HG03280 (cell line): Measurements from ENCODE around the gene DZIP3.

Experiments used
- ATAC-seq: cut with Tn5 transposase; IDR thresholded peaks from one replicate; pipeline ENCODE4 v1.9.1; 2021; ENCODE audit warnings: mild to moderate bottlenecking, moderate library complexity; ENCODE audit not compliant: unreplicated experiment

DZIP3 gene, protein sequence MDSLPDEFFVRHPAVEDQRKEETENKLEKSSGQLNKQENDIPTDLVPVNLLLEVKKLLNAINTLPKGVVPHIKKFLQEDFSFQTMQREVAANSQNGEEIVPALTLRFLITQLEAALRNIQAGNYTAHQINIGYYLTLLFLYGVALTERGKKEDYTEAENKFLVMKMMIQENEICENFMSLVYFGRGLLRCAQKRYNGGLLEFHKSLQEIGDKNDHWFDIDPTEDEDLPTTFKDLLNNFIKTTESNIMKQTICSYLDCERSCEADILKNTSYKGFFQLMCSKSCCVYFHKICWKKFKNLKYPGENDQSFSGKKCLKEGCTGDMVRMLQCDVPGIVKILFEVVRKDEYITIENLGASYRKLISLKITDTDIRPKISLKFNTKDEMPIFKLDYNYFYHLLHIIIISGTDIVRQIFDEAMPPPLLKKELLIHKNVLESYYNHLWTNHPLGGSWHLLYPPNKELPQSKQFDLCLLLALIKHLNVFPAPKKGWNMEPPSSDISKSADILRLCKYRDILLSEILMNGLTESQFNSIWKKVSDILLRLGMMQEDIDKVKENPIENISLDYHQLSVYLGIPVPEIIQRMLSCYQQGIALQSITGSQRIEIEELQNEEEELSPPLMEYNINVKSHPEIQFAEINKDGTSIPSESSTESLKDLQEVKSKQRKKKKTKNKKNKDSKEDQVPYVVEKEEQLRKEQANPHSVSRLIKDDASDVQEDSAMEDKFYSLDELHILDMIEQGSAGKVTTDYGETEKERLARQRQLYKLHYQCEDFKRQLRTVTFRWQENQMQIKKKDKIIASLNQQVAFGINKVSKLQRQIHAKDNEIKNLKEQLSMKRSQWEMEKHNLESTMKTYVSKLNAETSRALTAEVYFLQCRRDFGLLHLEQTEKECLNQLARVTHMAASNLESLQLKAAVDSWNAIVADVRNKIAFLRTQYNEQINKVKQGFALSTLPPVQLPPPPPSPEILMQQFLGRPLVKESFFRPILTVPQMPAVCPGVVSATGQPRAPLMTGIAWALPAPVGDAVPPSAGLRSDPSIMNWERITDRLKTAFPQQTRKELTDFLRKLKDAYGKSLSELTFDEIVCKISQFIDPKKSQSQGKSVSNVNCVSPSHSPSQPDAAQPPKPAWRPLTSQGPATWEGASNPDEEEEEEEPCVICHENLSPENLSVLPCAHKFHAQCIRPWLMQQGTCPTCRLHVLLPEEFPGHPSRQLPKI

DNA sequence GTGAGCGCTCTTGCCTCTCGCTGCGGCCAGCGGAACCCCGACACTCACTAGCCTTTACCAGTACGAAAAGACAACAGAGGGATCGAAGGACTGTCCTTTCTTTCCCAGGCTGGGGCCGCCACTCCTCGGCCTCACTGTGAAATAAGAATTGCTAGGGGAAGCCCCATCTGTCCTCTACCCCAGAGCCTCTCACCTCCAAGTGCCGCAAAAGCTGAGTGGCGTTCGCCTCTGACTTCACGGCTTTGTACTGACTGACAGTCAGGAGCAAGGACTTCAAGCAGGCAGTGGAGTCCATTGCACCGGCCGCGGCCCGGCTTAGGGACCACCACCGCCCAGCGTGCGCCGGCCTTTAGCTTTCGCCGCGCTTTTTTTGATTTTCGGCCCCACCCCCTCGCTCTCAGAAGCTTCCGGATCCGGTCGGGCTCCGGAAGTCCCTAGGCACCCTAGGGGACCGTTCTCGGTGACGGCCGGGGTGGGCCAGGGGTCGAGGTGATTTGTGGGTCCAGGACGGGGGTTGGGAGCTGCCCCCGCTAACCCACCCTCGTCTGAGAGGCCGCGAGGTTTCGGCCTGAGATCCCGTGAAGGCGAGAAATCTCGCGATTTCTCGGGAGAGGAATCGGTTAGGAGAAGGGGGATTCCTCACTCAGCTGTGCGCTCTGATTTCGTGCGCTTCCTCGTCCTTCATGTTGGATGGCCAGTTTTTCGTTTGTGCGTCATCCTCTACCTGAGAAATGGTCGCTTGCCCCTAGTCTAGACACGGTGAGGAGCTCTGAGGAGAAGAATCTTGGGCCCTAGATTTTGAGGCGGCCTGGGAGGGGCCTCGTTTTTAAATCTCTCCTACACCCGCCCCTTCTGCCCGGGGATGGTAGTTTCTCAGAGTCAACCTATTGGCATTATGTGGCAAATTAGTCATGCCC lies at the start of gene DZIP3, which contains the start of gene CIP2A:
Gene DZIP3 (plus strand): TSS at position 642 of the 917 bp plus-strand sequence. CDS start 15,685 bp downstream, outside the sequence.
Gene CIP2A (minus strand): TSS at position 358 of the 917 bp plus-strand sequence. CDS start 63 bp downstream, at position 295.
- peak; percentile 95 for ATAC-seq

DNA sequence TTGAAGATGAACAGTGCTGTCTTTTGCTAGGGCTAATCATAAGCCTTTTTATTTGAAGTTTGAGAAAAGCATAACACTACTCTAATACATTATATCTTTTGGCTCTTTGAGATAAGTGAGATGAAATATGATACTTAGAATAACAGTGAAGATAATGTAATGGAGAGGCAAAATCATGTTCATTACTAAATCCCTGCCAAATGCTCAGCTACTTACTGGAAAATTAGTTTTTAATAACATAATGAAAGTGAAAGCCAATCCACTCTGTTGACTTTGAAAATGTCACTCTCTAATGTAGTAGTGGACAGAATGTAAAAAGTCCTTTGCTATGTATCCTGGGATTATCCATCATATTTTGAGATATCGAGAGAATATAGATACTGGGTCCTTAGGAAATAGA lies 43.3 kb upstream of the DZIP3 start:
- ATAC-seq: peak; percentile 46

DNA sequence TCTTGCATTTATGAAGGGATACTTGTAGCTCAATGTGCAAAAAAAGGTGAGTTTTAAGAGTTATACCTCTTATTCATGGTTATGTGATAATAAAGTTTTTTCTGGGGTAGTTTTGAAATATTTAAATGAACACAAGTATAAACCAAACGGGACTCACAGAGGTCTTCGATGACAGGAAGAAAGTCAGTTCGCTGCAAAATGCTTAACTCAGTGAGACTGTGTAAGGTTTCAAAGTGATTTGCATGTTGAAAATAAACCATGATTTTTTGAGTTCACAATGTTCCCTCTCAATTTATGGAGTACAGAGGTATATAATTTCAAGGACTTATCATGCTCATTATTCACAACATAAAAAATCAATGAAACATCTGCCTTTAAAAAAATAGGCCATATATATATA lies 42.8 kb upstream of the DZIP3 start:
- ATAC-seq: peak; percentile 67

DNA sequence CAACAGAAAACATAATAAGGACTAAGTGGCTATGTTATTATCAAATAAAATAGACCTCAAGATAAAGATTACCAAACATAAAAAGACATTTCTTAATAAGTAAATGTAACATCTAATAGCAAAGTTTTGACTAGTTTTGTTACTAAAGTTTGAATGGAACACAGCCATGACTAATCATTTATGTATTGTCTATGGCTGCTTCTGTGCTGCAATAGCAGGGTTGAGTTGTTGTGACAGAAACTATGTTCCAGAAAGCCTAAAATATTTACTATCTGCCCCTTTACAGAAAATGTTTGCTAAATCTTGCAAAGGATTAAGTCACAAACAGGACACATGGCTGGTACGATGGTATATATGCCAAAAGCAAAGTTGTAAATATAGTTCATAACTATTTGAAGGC lies 41.2 kb upstream of the DZIP3 start:
- no peak for ATAC-seq

DNA sequence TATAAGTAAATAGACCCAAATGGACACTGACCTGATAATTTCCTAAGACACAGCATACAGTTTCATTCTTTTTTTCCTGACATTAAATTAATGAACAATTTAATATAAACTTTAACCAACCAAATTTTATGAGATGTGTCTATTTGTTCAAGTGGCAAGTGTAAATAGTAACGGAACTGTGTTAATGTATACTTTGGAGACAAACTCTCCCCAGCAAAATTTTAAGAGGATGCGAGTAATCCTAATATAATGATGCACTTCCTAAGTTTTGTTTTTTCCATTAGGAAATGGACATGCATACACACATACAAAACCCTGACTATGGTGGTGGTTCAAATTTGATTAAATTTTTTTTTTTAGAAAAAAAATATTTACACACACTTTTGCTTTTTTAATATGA lies 40.6 kb upstream of the DZIP3 start:
- no peak for ATAC-seq

DNA sequence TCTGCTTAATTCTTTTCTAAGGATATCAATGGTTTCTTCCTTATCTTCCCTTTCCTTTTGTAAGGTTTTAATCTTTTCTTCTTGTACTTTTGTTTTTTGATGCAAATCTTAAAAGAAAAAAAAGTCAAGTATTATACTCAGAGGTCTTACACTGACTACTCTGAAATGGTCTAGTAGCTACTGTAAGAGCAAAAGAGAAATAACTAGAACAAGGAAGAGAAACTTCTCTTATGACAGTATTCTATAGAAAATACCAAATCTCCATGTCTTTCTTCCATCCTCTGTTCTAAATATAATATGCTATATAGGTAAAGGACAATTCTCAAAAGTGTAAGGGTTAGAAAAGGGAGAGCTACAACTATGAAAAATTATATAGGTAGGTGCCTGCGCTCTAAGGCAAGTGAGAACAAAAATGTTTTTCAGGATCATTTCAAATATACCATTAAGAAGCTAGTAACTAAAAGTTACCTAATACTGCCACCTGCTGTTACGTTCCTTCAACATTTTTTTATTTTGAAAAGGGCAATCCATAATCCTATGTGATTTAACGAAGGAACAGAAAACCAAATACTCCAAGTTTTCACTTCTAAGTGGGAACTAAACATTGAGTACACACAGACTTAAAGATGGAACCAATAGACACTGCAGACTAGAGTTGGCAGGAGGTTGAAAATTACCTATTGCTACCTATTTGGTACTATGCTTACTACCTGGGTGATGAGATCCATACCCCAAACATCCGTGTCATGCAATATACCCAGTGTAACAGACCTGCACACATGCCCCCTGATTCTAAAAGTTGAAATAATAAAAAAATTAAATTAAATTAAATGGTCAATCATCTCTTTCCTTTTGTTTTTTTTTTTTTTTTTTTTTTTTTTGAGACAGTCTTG lies 37.0 kb upstream of the DZIP3 start:
- ATAC-seq: no peak

DNA sequence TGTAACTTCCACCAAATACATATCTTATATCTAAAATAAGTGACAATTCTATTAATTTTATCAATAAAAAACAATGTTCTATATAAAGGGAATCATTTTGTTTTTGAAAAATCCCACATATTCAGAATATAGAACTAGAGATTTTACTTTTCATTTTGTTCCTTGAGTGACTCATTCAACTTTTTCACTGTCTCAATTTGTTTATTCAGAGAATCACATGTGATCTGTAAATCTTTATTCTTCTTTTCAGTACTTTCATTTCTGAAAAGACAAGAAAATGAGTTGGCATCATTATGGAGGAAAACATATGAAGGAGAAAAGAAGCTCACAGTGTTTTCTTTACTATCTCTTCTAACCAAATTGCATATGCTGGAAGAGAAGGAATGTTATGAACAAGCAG lies 35.3 kb upstream of the DZIP3 start:
- no peak for ATAC-seq

DNA sequence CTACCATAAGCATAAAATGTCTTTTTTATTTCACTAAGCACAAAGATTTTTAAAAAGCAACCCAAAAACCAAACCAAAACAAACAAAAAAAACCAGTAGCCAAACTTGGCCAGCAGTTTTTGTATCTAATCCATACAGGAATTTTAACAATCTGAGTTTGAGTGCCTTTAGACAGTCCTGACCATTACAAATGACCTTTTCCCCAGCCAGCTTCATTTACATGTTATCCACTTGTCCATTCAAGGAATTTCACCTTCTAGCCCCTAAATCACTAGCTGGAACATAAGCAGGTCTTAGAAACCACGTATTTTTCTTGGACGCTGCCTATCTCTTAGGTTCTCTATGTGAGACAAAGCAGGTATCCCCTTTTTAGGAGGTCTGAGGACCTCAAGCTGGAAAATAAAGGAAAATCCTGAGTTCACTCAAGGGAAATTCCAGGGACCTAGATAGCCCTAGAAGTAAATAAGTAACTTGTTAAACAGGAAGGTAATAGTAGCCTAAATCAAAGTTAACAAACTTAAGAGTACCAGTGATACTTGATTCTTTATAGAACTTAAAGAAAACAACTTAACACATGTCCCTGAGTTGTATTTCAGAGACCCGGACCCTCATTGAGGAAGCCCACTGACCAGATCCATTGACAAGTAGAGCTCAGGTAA lies 34.5 kb upstream of the DZIP3 start:
- ATAC-seq: no peak

DNA sequence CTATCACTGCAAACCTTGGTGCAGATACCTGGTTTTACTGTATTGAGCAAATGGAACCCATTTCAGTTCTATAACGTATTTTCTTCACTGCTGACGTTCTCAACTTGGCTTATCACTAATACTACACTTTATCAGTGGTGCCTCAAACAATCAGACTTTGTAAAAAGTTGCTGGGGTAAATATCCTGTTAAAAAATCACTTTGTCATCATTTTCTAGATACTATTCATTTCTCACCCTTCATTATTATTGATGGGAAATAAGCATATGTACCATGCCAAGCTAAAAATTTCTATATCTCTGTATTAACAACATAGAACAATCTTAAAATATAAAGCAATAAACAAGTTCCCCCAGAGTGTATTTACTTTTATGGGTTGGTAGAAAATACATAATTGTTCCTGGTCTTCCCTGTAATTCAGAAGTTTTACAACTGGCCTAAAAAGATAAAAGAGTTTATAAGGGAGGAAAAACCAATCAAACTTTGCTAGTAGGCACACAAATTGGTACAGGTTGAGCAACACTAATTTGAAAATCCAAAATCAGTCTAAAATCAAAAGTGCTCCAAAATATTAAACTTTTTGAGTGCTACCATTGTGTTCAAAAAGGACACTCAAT lies 33.4 kb upstream of the DZIP3 start:
- ATAC-seq: no peak

DNA sequence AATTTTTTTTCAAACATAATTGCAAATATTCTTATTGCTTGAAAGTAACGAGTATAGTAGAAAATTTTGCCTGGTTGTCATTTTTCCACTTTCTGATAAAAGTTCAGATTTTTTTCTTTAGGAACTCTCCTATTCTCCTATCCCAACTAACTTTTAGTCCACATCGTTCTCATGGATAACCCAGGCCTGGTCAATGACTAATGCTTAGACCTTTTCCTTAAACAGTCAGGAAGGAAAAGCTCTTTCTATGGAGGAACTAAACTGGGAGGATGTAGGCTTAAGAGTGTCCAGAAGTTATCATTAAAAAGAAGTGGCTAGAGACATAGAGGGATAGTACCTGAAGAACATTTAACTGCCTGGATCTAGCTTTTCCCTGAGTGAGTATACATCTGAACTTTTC lies 27.0 kb upstream of the DZIP3 start:
- ATAC-seq: no peak

DNA sequence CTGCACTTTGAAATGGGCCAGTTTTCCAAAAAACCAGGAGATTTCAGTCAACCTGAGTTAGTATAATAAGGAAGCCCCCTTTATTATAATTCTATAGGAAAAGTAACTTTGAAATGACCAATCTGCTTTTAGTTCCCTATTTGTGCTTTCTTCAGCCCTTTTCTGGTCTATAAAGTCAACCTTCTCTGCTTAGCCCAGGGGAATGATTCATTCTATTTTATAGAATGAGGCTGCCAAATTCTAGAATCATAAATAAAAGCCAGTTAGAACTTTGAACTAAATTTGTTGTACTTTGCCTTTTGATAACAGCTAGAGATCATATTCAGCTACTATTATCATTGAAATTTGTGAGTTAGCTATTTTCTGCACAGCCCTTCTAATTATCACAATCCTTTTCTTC lies 25.0 kb upstream of the DZIP3 start:
- no peak for ATAC-seq

DNA sequence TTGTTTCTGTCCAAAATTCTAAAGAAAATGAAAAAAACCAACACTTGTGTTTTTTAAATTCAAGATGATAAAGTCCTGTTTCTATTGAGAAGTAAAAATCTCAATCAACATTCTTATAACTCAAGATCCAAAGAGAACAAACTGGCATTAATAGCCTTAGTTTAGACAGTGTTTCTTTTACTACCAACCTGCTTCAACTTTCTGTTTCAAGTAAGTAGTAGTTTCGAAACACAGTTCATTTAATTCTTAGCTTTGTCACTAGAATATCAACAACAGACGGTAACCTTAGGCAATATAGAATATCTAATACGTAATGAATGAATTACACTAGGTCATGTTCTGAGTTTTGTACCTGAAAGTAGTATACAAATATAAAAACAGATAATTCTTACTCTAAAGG lies 24.0 kb upstream of the DZIP3 start:
- no peak for ATAC-seq

DNA sequence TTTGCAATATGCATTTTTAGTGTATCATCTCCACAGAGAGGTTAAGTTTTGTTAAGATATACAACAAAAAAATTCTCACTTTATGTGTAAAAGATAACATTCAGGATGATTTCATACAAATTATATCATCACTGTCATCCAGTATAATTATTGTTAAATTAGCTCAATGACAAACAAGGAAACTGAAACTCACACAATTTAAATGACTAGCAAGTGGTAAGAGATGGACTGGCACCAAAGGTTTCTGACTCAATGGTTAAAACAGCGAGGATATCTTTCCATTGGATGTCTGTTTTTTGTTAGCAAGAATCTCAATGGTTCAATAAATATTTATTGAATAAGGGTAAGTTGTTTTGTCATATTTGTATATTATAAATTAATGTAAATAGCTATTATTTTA lies 22.9 kb upstream of the DZIP3 start:
- no peak for ATAC-seq

DNA sequence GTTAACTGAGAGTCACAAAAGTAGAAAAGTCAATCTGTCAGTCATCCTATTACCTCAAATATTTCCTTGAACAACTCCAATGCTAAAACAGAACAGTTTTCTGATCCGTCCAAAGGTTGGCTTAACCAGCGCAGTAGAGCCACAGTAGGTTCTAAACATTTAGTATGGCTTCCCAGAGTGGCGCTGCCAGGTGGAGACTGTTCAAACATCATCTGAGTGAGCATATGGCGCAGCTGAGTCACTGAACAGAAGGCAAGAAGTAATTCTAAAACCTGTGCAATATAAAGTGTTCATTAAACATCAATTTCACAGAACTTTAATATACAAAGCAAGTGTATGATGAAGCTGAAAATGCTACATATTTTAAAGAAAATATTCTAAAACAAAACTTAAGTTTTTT lies 20.2 kb upstream of the DZIP3 start:
- ATAC-seq: no peak

DNA sequence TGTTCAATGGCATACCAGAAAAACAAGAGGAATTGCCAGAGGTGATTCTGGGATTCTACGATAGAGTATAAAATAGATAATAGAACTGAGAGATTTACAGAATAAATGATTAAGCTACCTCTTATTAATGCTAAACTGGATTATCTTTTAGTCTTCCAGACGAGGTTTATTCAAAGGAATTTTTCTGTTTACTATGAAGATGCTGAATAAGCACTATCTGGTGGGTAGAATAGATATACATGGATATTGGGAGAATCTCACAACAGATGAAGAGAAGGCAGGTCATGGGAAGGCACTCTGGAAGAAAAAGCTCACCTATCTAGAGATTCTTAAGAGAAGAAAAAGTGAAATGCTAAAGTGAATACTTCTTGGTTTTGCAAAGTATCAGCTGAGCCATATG lies 11.5 kb upstream of the DZIP3 start:
- no peak for ATAC-seq

DNA sequence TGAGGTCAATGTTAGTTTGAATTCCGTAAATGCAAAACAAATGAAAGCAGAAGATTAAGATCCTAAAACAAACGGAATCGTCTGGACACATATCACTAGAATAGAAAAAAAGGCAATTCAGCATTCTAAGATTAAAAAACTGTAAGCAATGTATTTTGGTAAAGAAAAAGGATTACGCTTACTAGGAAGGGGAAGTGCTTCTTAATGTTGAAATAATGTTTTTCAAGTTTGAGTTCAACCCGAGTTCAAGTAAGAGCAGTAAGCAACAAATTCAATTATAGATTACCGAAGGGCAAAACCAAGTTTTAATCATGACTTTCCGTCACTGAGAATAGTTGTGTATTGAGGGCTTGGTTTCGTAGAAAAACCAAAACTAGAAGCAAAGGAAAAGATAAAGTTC lies 921 bp upstream of the DZIP3 start:
- no peak for ATAC-seq

DNA sequence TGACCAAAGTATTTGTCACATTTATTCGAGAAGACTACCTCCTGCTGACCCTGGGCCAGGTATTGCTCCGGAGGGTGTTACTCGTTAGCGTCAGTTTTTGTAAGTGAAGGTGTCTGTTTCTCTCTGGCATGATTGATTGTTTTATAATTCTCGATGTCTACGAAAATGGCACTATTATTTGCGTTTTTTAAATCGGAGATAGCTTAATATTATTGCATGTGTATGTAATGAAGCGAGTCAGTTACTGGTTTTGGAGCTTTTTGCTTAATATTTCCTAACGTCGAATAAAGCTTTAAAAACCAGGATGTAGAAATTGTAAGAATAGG lies 439 bp downstream of the DZIP3 start:
- ATAC-seq: no peak

DNA sequence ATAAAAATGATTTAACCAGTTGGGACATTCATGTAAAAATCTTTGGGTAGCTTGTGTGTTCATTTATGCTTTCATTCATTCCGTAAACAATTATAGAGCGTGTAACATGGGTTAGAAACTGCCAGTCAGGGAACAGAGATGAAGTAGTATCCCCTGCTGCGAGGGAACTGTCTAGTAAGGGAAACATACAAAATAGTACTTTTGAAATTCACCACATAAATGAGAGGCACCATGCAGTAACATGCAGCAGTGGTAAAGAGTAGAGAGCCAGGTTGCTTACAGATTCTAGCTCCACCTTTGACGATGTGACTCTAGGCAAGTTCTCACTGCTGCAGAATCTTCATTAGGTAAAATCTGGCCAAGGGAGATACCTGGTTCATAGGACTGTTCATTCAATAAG lies 938 bp downstream of the DZIP3 start:
- ATAC-seq: no peak
